ENCODE results near the gene NR5A2. TPM values are rescaled to one million over a fixed set of nuclear protein-coding genes. Genes with fewer than 3 reads are reported as not detected.

Gene NR5A2
- total RNA-seq, 1 experiment from 2014 or later = 4.7 TPM

GRCh38 chr1:200168926-200169325 is 141.4 kb downstream of the NR5A2 start:
- Histone ChIP-seq H3K79me1 (ENCODE audit: insufficient read depth, low read depth, low read length, poor library complexity, severe bottlenecking) (no peaks in the 10 kb centered on the region), H3K23ac (ENCODE audit: insufficient read length, low read depth, low read length) (no peak overlapping the region), H4K91ac (ENCODE audit: insufficient read length, low read depth, low read length) (no peak overlapping the region), H2BK12ac (ENCODE audit: insufficient read length, low read depth, low read length) (no peak overlapping the region), H2BK5ac (ENCODE audit: insufficient read length, low read length) (no peak overlapping the region), H3K4me1 (ENCODE audit: insufficient read depth, low read length) (no peaks in the 10 kb centered on the region), H3K56ac (ENCODE audit: insufficient read length, low read depth, low read length) (no peak overlapping the region), H3K14ac (ENCODE audit: insufficient read depth, low read length) (no peak overlapping the region), H2BK15ac (ENCODE audit: low read depth, low read length) (no peak overlapping the region), H3K79me2 (ENCODE audit: insufficient read depth, low read length) (no peaks in the 10 kb centered on the region), H4K20me1 (ENCODE audit: control insufficient read depth, insufficient read depth, insufficient read length) (peaks cover 2% of the 10 kb centered on the region), H2BK120ac (ENCODE audit: low read depth, low read length, poor library complexity, severe bottlenecking) (no peak overlapping the region), H2AK5ac (ENCODE audit: insufficient read length, low read length) (no peak overlapping the region), H3K18ac (ENCODE audit: insufficient read length, low read depth, low read length) (no peak overlapping the region), H2AFZ (ENCODE audit: low read length) (no peak overlapping the region), H3K27ac (ENCODE audit: insufficient read length, low read depth, low read length) (no peak overlapping the region), H4K5ac (ENCODE audit: insufficient read length, low read depth, low read length) (no peak overlapping the region), H3T11ph (ENCODE audit: low read length) (no peak overlapping the region), H3K23me2 (ENCODE audit: insufficient read length, low read depth, low read length, poor library complexity, severe bottlenecking) (no peaks in the 10 kb centered on the region), H3K9me3 (ENCODE audit: control insufficient read depth, low read depth, low read length) (no peaks in the 10 kb centered on the region), H2BK20ac (ENCODE audit: low read depth, low read length, poor library complexity, severe bottlenecking) (no peak overlapping the region), H3K9ac (ENCODE audit: extremely low read depth, insufficient read length, low read length) (no peak overlapping the region), H4K8ac (replicated peaks; ENCODE audit: insufficient read length, low read depth, low read length) (no peak overlapping the region), H3K4me2 (ENCODE audit: insufficient read depth, insufficient read length, low read length) (no peak overlapping the region), H3K27me3 (ENCODE audit: insufficient read depth, low read length) (no peaks in the 10 kb centered on the region), H3K4ac (ENCODE audit: low read depth, low read length) (no peak overlapping the region)
- Mint-ChIP-seq H3K36me3 (ENCODE audit: insufficient read depth in 1 of 3, low read depth in 3 of 3) (no peaks in the 10 kb centered on the region; a peak in 1 of 7 replicates), H3K9me3 (no peaks in the 10 kb centered on the region), H3K4me1 (peaks cover 4 to 5% of the 10 kb centered on the region in 2 experiments), H3K4me3 (no peak overlapping the region), H3K27ac (no peak overlapping the region), H3K27me3 (ENCODE audit: low read depth) (no peaks in the 10 kb centered on the region)
- no CpG with 5 or more reads among the region's 7 CpGs for WGBS (ENCODE audit: extremely low coverage, insufficient read length, low lambda C conversion rate)
- no peak for TF ChIP-seq CTCF (conservative IDR thresholded peaks at IDR 0.05)
- no peak for DNase-seq

Data from H9 (cell line).